C4-2B (cell line): Measurements from ENCODE around the gene EIF4H.
"Not testable (repeated sequence)": the region's sequence is repeated elsewhere in the genome, so short reads cannot be mapped to it uniquely, and the experiment has no call there.

Experiments
- H3K27ac ChIP-seq: fragments of 450-650 bp; 2 replicates; pipeline ENCODE4 v1.5.1; 2017
- ZFX ChIP-seq: fragments of 450-650 bp; IDR thresholded peaks from 2 replicates; pipeline ENCODE4 v1.6.1; 2017
- TF ChIP-seq, protein P1 (sequence below): fragments of 450-650 bp; conservative IDR thresholded peaks from 2 replicates; pipeline ENCODE4 v1.5.1; 2017; ENCODE audit warnings: mild to moderate bottlenecking

The EIF4H gene

DNA sequence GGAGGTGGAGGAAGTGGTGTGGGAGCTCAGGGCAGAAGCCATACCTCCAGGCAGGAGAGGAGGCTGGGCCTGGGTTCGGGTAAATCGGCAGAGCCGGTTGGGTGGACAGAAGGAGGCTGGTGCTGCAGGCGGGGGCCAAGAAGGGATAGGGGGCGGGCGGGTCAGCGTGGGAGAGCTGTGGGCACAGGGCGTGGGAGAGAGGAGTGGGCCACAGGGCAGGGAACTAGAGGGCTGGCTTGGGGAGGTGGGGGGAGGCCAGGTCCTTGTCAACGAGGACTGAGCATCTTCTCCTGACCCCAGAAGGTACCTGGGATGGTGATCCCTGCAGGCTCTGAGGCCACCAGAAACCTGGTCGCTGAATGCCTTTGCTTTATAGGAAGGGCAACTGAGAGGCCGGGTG, 47.6 kb downstream of the EIF4H start:
- TF ChIP-seq ZFX, result no peak
- TF ChIP-seq, protein P1, sequence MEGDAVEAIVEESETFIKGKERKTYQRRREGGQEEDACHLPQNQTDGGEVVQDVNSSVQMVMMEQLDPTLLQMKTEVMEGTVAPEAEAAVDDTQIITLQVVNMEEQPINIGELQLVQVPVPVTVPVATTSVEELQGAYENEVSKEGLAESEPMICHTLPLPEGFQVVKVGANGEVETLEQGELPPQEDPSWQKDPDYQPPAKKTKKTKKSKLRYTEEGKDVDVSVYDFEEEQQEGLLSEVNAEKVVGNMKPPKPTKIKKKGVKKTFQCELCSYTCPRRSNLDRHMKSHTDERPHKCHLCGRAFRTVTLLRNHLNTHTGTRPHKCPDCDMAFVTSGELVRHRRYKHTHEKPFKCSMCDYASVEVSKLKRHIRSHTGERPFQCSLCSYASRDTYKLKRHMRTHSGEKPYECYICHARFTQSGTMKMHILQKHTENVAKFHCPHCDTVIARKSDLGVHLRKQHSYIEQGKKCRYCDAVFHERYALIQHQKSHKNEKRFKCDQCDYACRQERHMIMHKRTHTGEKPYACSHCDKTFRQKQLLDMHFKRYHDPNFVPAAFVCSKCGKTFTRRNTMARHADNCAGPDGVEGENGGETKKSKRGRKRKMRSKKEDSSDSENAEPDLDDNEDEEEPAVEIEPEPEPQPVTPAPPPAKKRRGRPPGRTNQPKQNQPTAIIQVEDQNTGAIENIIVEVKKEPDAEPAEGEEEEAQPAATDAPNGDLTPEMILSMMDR, result no peak
- H3K27ac ChIP-seq, result no peak overlapping the region

DNA sequence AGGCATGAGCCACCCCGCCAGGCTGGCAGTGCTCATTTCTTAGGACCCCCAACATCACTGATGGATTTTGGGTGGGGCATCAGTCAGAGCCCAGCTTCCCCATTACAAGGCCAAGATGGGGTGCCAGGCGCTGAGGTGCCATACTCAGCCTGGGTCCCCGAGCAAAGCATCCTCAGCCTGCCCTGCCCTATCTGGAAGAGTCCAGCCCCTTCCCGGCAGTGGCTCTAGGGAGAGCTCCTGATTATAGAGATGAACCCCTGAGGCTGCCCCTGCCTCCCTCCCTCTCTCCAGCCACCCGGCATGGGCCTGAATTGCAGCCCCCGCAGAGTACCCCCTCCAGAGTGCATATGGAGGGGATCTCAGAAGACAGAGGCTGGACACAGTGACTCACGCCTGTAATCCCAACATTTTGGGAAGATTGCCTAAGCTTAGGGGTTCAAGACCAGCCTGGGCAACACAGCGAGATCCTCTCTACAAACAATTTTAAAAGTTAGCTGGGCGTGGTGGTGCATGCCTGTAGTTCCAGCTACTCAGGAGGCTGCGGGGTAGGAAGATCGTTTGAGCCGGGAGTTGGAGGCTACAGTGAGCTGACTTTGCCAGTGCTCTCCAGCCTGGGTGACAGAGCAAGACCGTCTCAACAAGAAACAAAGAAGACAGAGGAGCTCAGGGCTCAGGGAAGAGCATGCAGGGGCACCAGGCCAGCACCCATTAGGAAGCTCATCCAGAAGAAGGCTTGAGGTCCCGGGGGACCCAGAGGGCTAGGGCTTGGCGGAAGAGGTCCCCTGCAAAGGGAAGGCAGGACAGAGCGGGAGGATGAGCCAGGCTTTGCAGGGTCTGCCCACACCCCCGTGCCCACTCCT, 48.9 kb downstream of the EIF4H start:
- TF ChIP-seq ZFX, result no peak
- TF ChIP-seq, protein P1, result no peak
- no peak overlapping the region for H3K27ac ChIP-seq

DNA sequence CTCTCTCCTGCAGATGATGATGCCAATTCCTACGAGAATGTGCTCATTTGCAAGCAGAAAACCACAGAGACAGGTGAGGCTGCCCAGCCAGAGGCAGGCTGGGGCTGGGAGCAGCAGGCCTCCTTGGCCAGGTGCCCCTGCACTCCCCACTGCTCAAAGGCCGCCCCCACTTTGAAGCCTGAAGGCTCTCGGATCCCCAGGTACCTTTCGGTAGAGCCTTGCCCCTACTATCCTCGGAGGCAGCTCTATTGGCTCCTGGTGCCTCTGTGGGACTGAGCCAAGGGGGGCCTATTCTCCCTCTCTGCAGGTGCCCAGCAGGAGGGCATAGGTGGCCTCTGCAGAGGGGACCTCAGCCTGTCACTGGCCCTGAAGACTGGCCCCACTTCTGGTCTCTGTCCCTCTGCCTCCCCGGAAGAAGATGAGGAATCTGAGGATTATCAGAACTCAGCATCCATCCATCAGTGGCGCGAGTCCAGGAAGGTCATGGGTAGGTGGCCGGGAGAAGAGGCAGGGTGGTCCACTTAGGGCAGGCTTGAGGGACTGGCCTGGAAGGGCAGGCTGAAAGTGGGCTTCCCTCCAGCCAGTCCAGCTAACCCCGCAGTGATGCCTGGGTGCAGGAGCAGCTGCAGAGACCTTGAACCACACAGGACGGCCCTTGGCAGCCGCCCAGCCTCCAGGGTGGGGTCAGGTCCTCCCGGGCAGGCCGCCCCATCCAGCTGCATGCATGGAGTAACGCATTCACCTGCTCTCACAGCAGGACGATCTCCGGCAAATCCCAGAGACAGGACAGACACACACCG, 49.8 kb downstream of the EIF4H start:
- no peak overlapping the region for H3K27ac ChIP-seq
- no peak for TF ChIP-seq ZFX
- TF ChIP-seq, protein P1, result no peak

DNA sequence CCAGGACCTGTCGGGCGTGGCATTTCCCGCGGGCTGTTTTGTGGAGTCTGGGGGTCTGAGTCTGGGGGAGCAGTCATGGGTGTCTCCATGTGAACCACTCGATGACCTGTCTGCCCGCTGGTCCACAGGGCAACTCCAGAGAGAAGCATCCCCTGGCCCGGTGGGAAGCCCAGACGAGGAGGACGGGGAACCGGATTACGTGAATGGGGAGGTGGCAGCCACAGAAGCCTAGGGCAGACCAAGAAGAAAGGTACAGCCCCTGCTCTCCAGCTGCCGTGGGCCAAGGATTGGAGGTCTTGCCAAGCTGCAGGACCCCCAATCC, 50.3 kb downstream of the EIF4H start:
- TF ChIP-seq ZFX, result no peak
- TF ChIP-seq, protein P1, result no peak
- H3K27ac ChIP-seq, result no peak overlapping the region

DNA sequence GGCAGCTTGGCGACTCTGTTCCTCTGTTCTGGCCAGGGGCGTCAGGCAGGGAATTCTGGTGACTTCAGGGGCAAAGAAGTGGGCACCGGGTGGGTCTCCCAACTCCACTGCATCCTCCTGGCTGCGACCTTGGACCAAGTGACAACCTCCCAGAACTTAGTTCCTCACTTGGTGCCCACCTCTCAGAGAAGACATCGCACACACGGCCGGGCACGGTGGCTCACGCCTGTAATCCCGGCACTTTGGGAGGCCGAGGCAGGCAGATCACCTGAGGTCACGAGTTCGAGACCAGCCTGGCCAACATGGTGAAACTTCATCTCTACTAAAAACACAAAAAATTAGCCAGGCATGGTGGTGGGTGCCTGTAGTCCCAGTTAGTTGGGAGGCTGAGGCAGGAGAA, 50.8 kb downstream of the EIF4H start:
- H3K27ac ChIP-seq, result not testable (repeated sequence)

DNA sequence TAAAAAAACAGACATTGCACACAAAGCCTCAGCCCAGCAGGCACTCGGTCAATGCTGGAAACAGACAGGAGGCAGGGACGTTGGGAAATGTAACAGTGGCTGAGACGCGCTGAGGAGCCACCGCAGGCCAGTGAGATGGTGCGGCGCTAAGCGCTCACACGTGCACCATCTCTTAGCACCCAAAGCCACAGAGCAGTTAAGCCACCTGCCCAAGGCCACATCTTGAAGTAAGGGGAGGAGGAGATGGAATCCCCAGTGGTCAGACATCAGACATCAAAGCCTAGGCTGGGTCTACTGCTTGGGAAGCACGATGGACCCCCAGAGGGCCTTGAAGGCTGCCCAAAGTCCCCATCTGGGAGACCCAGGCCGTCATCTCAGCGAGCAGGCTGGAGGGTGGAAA, 51.2 kb downstream of the EIF4H start:
- TF ChIP-seq ZFX, result no peak
- TF ChIP-seq, protein P1, result no peak
- H3K27ac ChIP-seq, result no peak overlapping the region

DNA sequence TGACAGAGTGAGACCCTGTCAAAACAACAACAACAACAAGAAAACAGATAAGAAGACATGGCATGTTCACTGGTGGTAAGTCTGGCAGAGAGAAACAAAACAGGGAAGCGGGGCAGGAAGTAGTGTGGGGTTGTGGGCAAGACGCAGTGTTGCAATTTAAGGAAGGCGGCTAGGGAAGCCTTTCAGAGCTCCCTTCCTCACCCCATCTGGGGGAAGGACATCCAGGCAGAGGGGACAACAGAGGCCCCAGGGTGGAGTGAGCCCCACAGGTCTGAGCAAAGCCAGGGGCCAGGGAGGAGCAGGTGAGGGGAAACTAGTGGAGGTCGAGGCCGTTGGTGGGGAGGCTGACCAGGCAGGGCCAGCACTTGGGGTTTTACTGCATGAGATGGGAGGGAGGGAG, 52.5 kb downstream of the EIF4H start:
- TF ChIP-seq, protein P1, result no peak
- TF ChIP-seq ZFX, result no peak
- H3K27ac ChIP-seq, result no peak overlapping the region
